HCT116 (cell line): ENCODE results near the gene POFUT2. TPM values are rescaled to one million over a fixed set of nuclear protein-coding genes. Genes with fewer than 3 reads are reported as not detected.

Experiments
- ATAC-seq: fragments of 200-7000 bp; cut with Tn5 transposase; 2 replicates; pipeline ENCODE4 v1.9.1; 2020; ENCODE audit warnings: mild to moderate bottlenecking, moderate library complexity
- BruUV-seq: library from RNA; stranded (reverse); fragments of 400-500 nt; replicated peaks from 2 replicates; lab custom pipeline; 2021; lab: Mats Ljungman, UMichigan
- CTCF ChIA-PET: fragments of 300-600 bp; sonication (Branson Sonifier 250); formaldehyde crosslinking; loops from one replicate; lab custom pipeline; 2021; ENCODE audit warnings: antibody characterized with exemption; lab: Charles Lee
- POLR2A ChIA-PET: fragments of 300-600, 350-600 bp; sonication (Branson Sonifier 250); formaldehyde crosslinking; loops from one replicate; lab custom pipeline; 2021; ENCODE audit warnings: antibody characterized with exemption; lab: Charles Lee
- RAD21 ChIA-PET, 2 experiments: fragments of 300-600 bp; sonication (Branson Sonifier 250); formaldehyde crosslinking; loops; one replicate each; lab custom pipeline; 2023; ENCODE audit warnings: low total read pairs in 2 of 2; ENCODE audit not compliant: uncharacterized antibody in 2 of 2, unreplicated experiment in 2 of 2, low non-redundant PET in 1 of 2; lab: Charles Lee
- DNase-seq: peaks from one replicate; pipeline ENCODE4 v3.0.0-alpha.2; 2010; ENCODE audit warnings: low read depth, low spot score
- H2AFZ ChIP-seq: fragments of 200-600 bp; shearing (Covaris generic), sonication (generic); 2 replicates; pipeline ENCODE4 v1.6.1; 2017; ENCODE audit warnings: low read depth, mixed run types, mixed read lengths, antibody characterized with exemption, low read length; ENCODE audit not compliant: poor library complexity, severe bottlenecking
- H3K27ac ChIP-seq: 2 replicates; pipeline ENCODE4 v1.5.1; 2012; ENCODE audit warnings: low read depth, low read length
- H3K27me3 ChIP-seq: fragments of 200-600 bp; sonication (generic); 2 replicates; pipeline ENCODE4 v1.6.1; 2016; ENCODE audit warnings: mixed run types, low read length, mixed read lengths; ENCODE audit not compliant: insufficient read depth
- H3K36me3 ChIP-seq, 2 experiments: fragments of 200-500 bp in 1 of 2; fragments of 200-600 bp in 1 of 2; sonication (Bioruptor generic) in 1 of 2; sonication (generic) in 1 of 2; 2 replicates each; pipeline versions ENCODE4 v1.5.1 to v1.6.1; 2014 to 2016; ENCODE audit warnings: low read length in 2 of 2, inconsistent platforms in 1 of 2, mixed read lengths in 1 of 2, mixed run types in 1 of 2; ENCODE audit not compliant: insufficient read depth in 2 of 2, control insufficient read depth in 1 of 2
- H3K4me1 ChIP-seq, 2 experiments: fragments of 200-600 bp in 1 of 2; sonication (generic) in 1 of 2; 2 replicates each; pipeline versions ENCODE4 v1.5.1 to v1.6.1; 2012 to 2017; ENCODE audit warnings: low read length in 2 of 2, inconsistent platforms in 1 of 2, mild to moderate bottlenecking in 1 of 2, mixed read lengths in 1 of 2, mixed run types in 1 of 2, moderate library complexity in 1 of 2; ENCODE audit not compliant: insufficient read depth in 2 of 2, control insufficient read depth in 1 of 2
- H3K4me2 ChIP-seq: fragments of 200-600 bp; sonication (generic); 2 replicates; pipeline ENCODE4 v1.6.1; 2017; ENCODE audit warnings: mixed run types, low read length, mixed read lengths
- H3K4me3 ChIP-seq, 2 experiments: fragments of 200-600 bp in 1 of 2; sonication (generic) in 1 of 2; replicated peaks in 1 of 2; 2 replicates each; pipeline ENCODE4 v1.5.1; 2011 to 2016; ENCODE audit warnings: low read length in 2 of 2, control low read depth in 1 of 2, low read depth in 1 of 2, mild to moderate bottlenecking in 1 of 2, mixed read lengths in 1 of 2, mixed run types in 1 of 2
- H3K79me2 ChIP-seq: fragments of 200-600 bp; sonication (generic); 2 replicates; pipeline ENCODE4 v1.6.1; 2017; ENCODE audit warnings: mild to moderate bottlenecking, mixed run types, low read length, moderate library complexity, mixed read lengths; ENCODE audit not compliant: insufficient read depth
- H3K9ac ChIP-seq: fragments of 200-600 bp; sonication (generic); 2 replicates; pipeline ENCODE4 v1.6.1; 2016; ENCODE audit warnings: low read length, mixed read lengths
- H3K9me2 ChIP-seq: fragments of 200-600 bp; sonication (generic), shearing (Covaris generic); 2 replicates; pipeline ENCODE4 v1.6.1; 2017; ENCODE audit warnings: mixed run types, mild to moderate bottlenecking, moderate library complexity; ENCODE audit not compliant: insufficient read depth
- H3K9me3 ChIP-seq, 2 experiments: fragments of 200-500 bp in 1 of 2; fragments of 200-600 bp in 1 of 2; sonication (Bioruptor generic) in 1 of 2; sonication (generic) in 1 of 2; 2 replicates each; pipeline ENCODE4 v1.6.1; 2014 to 2017; ENCODE audit warnings: low read length in 2 of 2, mixed read lengths in 2 of 2, inconsistent platforms in 1 of 2, low read depth in 1 of 2, mild to moderate bottlenecking in 1 of 2, mixed run types in 1 of 2, moderate library complexity in 1 of 2; ENCODE audit not compliant: control insufficient read depth in 1 of 2, insufficient read depth in 1 of 2
- H4K20me1 ChIP-seq: fragments of 200-600 bp; sonication (generic), shearing (Covaris generic); 2 replicates; pipeline ENCODE4 v1.6.1; 2017; ENCODE audit warnings: mixed run types, mild to moderate bottlenecking, moderate library complexity; ENCODE audit not compliant: insufficient read depth
- CBX3 ChIP-seq: IDR thresholded peaks from 2 replicates; pipeline ENCODE4 v1.6.1; 2012; ENCODE audit warnings: low read depth
- EZH2phosphoT487 ChIP-seq: fragments of 200-600 bp; IDR thresholded peaks from 2 replicates; pipeline ENCODE4 v1.6.1; 2018; ENCODE audit warnings: antibody characterized with exemption, borderline replicate concordance
- JUND ChIP-seq: IDR thresholded peaks from 2 replicates; pipeline ENCODE4 v1.6.1; 2012
- SIN3A ChIP-seq: IDR thresholded peaks from 2 replicates; pipeline ENCODE4 v1.6.1; 2012; ENCODE audit warnings: low read depth
- intact Hi-C: fragments of 100-400 bp; cut with micrococcal nuclease; formaldehyde crosslinking; loops from 2 replicates; pipeline ENCODE4 v1.10.0; 2022
- total RNA-seq: library from RNA; stranded (reverse); gene quantifications from one replicate; pipeline ENCODE4 v1.2.1, GENCODE V29; 2021; ENCODE audit not compliant: unreplicated experiment
- TF ChIP-seq, protein P1 (sequence below): IDR thresholded peaks from 2 replicates; pipeline ENCODE4 v1.6.1; 2012
- TF ChIP-seq, protein P2 (sequence below), 3 experiments: fragments of 200-600 bp in 1 of 3; sonication (generic) in 1 of 3; IDR thresholded peaks in 2 of 3; conservative IDR thresholded peaks in 1 of 3; 2 replicates each; pipeline ENCODE4 v1.5.1; 2012 to 2017; ENCODE audit warnings: low read depth in 2 of 3, low read length in 2 of 3, antibody characterized with exemption in 1 of 3, borderline replicate concordance in 1 of 3, control low read depth in 1 of 3, mild to moderate bottlenecking in 1 of 3, mixed read lengths in 1 of 3, mixed run types in 1 of 3, moderate library complexity in 1 of 3; ENCODE audit not compliant: insufficient read depth in 1 of 3

Gene POFUT2
- total RNA-seq, 1 experiment from 2014 or later, result 20.5 TPM

DNA sequence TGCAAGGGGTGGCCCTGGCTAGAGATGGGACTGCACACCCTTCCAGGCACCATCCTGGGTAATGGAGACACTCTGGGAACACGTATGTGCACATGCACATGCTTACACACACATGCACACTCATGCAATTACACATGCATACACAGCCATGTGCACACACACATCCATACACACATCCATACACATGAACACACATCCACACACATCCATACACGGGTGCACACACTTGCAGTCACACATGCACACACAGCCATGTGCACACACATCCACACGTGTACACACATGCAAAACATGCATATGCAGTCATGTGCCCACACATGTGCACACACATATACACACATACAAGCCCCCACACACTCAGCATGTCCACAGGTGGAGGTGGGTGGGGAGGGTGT lies 22.3 kb upstream of the POFUT2 start:
- H3K27me3 ChIP-seq, result no peaks in the 10 kb centered on the region
- BruUV-seq, result no TSS peak
- H3K9ac ChIP-seq, result no peak overlapping the region
- no peaks in the 10 kb centered on the region for H4K20me1 ChIP-seq
- CTCF ChIA-PET, result interaction anchor here (1.7 kb wide), 1 partner anchor 169 kb away, joined by 18 read pairs; no protein-coding TSS in a partner anchor
- no peaks in the 10 kb centered on the region for H3K9me2 ChIP-seq
- POLR2A ChIA-PET, result no interaction called here
- no peaks in the 10 kb centered on the region for H3K36me3 ChIP-seq
- RAD21 ChIA-PET, result no interaction called here
- DNase-seq, result no peak
- no peaks in the 10 kb centered on the region for H3K79me2 ChIP-seq
- no peak for ATAC-seq
- TF ChIP-seq SIN3A (no peak), CBX3 (no peak)
- intact Hi-C loops, result no loop called here
- peaks cover 0 to 27% of the 10 kb centered on the region in 2 experiments for H3K4me1 ChIP-seq
- H3K9me3 ChIP-seq, result no peaks in the 10 kb centered on the region
- H2AFZ ChIP-seq, result no peak overlapping the region
- H3K4me3 ChIP-seq, result no peak overlapping the region
- H3K27ac ChIP-seq, result no peak overlapping the region; the same call in 1 of the 2 replicates
- no peak overlapping the region for H3K4me2 ChIP-seq

DNA sequence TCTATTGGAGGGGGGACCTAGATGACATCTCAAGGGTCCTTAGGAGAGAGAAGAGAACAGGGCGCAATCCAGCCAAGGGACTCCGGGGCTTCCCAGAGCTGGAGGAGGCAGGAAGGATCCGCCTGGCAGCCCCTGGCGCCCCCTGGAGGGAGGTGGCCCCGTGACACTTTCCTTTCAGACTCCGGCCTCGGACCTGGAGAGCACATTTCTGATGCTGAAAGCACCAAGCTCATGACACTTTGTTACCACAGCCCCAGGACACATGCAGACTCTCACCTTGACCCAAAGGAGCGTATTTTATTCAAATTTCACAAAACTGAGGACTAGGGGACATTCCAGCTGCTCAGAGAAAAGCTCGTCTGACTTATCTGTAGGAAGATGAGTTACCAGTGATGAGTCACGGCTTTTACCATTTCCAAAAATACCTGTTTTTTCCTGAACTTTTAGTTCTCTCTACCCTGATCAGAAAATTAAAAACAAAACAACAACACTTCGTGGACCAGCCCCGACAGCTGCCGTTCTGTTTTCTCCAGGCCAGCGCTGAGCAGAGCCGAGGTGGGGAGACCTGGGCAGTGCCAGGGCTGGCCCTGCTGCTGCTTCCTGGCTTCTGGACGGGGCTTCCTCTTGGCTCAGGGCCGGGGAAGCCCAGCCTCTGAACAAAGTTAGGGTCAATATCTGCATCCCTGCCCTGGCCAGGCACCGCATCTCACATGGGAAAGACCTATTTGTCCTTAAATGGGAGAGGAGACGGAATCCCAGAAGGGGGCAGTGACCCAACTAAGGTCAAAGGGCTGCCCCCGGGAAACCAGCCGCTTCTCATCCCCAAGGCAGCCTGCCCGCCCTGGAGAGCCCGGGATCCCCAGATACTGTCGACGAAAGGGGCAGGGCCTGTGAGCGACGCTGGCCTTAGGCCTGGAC lies 21.6 kb upstream of the POFUT2 start:
- no peaks in the 10 kb centered on the region for H3K27me3 ChIP-seq
- H3K4me3 ChIP-seq, result no peak overlapping the region
- peak overlapping the region; percentile 24; the same call in 1 of the 2 replicates for H3K9ac ChIP-seq
- no TSS peak for BruUV-seq
- H4K20me1 ChIP-seq, result no peaks in the 10 kb centered on the region
- H3K9me2 ChIP-seq, result no peaks in the 10 kb centered on the region
- no peaks in the 10 kb centered on the region for H3K79me2 ChIP-seq
- peak overlapping the region; percentile 88 for H2AFZ ChIP-seq
- no peak overlapping the region; the same call in 1 of the 2 replicates for H3K27ac ChIP-seq
- RAD21 ChIA-PET, result interaction anchor here in 1 of 2 experiments (1.1 kb wide), 1 partner anchor 16 kb away, joined by 3 read pairs; no protein-coding TSS in a partner anchor
- CTCF ChIA-PET, result interaction anchor here (0.7 to 1.7 kb wide), 18 partner anchors 8 to 172 kb away, joined by 3 to 18 read pairs (median 5); partner anchors contain the start of gene POFUT2
- intact Hi-C loops, result no loop called here
- TF ChIP-seq, protein P1, sequence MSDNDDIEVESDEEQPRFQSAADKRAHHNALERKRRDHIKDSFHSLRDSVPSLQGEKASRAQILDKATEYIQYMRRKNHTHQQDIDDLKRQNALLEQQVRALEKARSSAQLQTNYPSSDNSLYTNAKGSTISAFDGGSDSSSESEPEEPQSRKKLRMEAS, result no peak
- no peak for TF ChIP-seq JUND
- TF ChIP-seq, protein P2, sequence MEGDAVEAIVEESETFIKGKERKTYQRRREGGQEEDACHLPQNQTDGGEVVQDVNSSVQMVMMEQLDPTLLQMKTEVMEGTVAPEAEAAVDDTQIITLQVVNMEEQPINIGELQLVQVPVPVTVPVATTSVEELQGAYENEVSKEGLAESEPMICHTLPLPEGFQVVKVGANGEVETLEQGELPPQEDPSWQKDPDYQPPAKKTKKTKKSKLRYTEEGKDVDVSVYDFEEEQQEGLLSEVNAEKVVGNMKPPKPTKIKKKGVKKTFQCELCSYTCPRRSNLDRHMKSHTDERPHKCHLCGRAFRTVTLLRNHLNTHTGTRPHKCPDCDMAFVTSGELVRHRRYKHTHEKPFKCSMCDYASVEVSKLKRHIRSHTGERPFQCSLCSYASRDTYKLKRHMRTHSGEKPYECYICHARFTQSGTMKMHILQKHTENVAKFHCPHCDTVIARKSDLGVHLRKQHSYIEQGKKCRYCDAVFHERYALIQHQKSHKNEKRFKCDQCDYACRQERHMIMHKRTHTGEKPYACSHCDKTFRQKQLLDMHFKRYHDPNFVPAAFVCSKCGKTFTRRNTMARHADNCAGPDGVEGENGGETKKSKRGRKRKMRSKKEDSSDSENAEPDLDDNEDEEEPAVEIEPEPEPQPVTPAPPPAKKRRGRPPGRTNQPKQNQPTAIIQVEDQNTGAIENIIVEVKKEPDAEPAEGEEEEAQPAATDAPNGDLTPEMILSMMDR (IDR thresholded peaks at IDR 0.05 in 2 of 3, conservative IDR thresholded peaks at IDR 0.05 in 1 of 3; ENCODE audit: borderline replicate concordance in 1 of 3, insufficient read depth in 1 of 3, low read depth in 2 of 3, low read length in 2 of 3), result peak in 2 of 3 experiments; percentile 88 to 93; a peak in 4 of 6 replicates
- TF ChIP-seq EZH2phosphoT487, result no peak
- H3K4me2 ChIP-seq, result peak overlapping the region; percentile 60
- H3K9me3 ChIP-seq, result no peaks in the 10 kb centered on the region
- POLR2A ChIA-PET, result interaction anchor here (0.9 kb wide), 1 partner anchor 15 kb away, joined by 3 read pairs; no protein-coding TSS in a partner anchor
- DNase-seq (no peak), ATAC-seq (peak; percentile 96)
- no peaks in the 10 kb centered on the region for H3K36me3 ChIP-seq
- peaks cover 0 to 27% of the 10 kb centered on the region in 2 experiments for H3K4me1 ChIP-seq
